ENCODE measurements around the gene PIGQ.

The PIGQ gene

GRCh38 chr16:539901-540530 is 29.8 kb upstream of the PIGQ start:
- Mint-ChIP-seq H3K9me3 (no peaks in the 10 kb centered on the region), H3K36me3 (ENCODE audit: insufficient read depth) (peaks cover 20% of the 10 kb centered on the region), H3K27ac (no peak overlapping the region), H3K27me3 (no peaks in the 10 kb centered on the region), H3K4me3 (no peak overlapping the region), H3K4me1 (ENCODE audit: low read depth in 2 of 2) (peaks cover 3 to 6% of the 10 kb centered on the region in 2 donors)
- DNase-seq = no peak
- no peak for ATAC-seq (replicated peaks)

- H3K4me3 Mint-ChIP-seq = no peak overlapping the region
- H3K27ac Mint-ChIP-seq = peak overlapping the region in 1 of 2 donors; percentile 63
- peaks cover 3 to 8% of the 10 kb centered on the region in 2 donors for H3K4me1 Mint-ChIP-seq (ENCODE audit: low read depth in 2 of 2)
- H3K27me3 Mint-ChIP-seq = no peaks in the 10 kb centered on the region
- no peak for DNase-seq
- ATAC-seq (replicated peaks) = no peak
- peaks cover 21% of the 10 kb centered on the region for H3K36me3 Mint-ChIP-seq (ENCODE audit: insufficient read depth)
- H3K9me3 Mint-ChIP-seq = no peaks in the 10 kb centered on the region
These were observed 29.0 kb upstream of the PIGQ start for GRCh38 chr16:540645-541340.

- no peak overlapping the region for H3K27ac Mint-ChIP-seq
- H3K4me3 Mint-ChIP-seq = no peak overlapping the region
- no peak for ATAC-seq (replicated peaks)
- peaks cover 12% of the 10 kb centered on the region for H3K36me3 Mint-ChIP-seq (ENCODE audit: insufficient read depth)
- DNase-seq = no peak
- no peaks in the 10 kb centered on the region for H3K27me3 Mint-ChIP-seq
- no peaks in the 10 kb centered on the region for H3K9me3 Mint-ChIP-seq
- peaks cover 3 to 6% of the 10 kb centered on the region in 2 donors for H3K4me1 Mint-ChIP-seq (ENCODE audit: low read depth in 2 of 2)
These were observed 26.2 kb upstream of the PIGQ start for GRCh38 chr16:543301-544164.

- ATAC-seq (replicated peaks) (no peak), DNase-seq (no peak)
- Mint-ChIP-seq H3K27me3 (no peaks in the 10 kb centered on the region), H3K27ac (no peak overlapping the region), H3K9me3 (no peaks in the 10 kb centered on the region), H3K4me1 (ENCODE audit: low read depth in 2 of 2) (peaks cover 3 to 6% of the 10 kb centered on the region in 2 donors), H3K36me3 (ENCODE audit: insufficient read depth) (peaks cover 12% of the 10 kb centered on the region), H3K4me3 (no peak overlapping the region)
These were observed 25.3 kb upstream of the PIGQ start for GRCh38 chr16:544517-544916.

GRCh38 chr16:546909-547770 is 22.6 kb upstream of the PIGQ start:
- H3K9me3 Mint-ChIP-seq = no peaks in the 10 kb centered on the region
- no peak overlapping the region for H3K4me3 Mint-ChIP-seq
- peak overlapping the region in 1 of 2 donors; percentile 23 for H3K27ac Mint-ChIP-seq
- DNase-seq = peak; percentile 21 to 32 (median 27)
- ATAC-seq (replicated peaks) = peak; percentile 68
- peaks cover 0 to 5% of the 10 kb centered on the region in 2 donors for H3K4me1 Mint-ChIP-seq (ENCODE audit: low read depth in 2 of 2)
- peaks cover 7% of the 10 kb centered on the region for H3K36me3 Mint-ChIP-seq (ENCODE audit: insufficient read depth)
- H3K27me3 Mint-ChIP-seq = no peaks in the 10 kb centered on the region

- H3K4me3 Mint-ChIP-seq = no peak overlapping the region
These were observed 21.2 kb upstream of the PIGQ start for GRCh38 chr16:548586-548985.

GRCh38 chr16:549544-550263 is 20.1 kb upstream of the PIGQ start:
- no peaks in the 10 kb centered on the region for H3K27me3 Mint-ChIP-seq
- no peak overlapping the region for H3K27ac Mint-ChIP-seq
- no peak for DNase-seq
- no peaks in the 10 kb centered on the region for H3K9me3 Mint-ChIP-seq
- H3K36me3 Mint-ChIP-seq (ENCODE audit: insufficient read depth) = peaks cover 11% of the 10 kb centered on the region
- no peak overlapping the region for H3K4me3 Mint-ChIP-seq
- ATAC-seq (replicated peaks) = no peak
- peaks cover 0 to 4% of the 10 kb centered on the region in 2 donors for H3K4me1 Mint-ChIP-seq (ENCODE audit: low read depth in 2 of 2)

More at GRCh38 chr16:548586-548985, 21.2 kb upstream of the PIGQ start:
- no peak for ATAC-seq (replicated peaks)
- H3K36me3 Mint-ChIP-seq (ENCODE audit: insufficient read depth) = peaks cover 7% of the 10 kb centered on the region
- H3K9me3 Mint-ChIP-seq = no peaks in the 10 kb centered on the region
- DNase-seq = no peak
- peaks cover 0 to 2% of the 10 kb centered on the region in 2 donors for H3K4me1 Mint-ChIP-seq (ENCODE audit: low read depth in 2 of 2)
- no peak overlapping the region for H3K27ac Mint-ChIP-seq
- no peaks in the 10 kb centered on the region for H3K27me3 Mint-ChIP-seq

GRCh38 chr16:551210-551609 is 18.6 kb upstream of the PIGQ start:
- Mint-ChIP-seq H3K9me3 (no peaks in the 10 kb centered on the region), H3K4me3 (no peak overlapping the region), H3K36me3 (ENCODE audit: insufficient read depth) (peaks cover 3% of the 10 kb centered on the region), H3K27ac (no peak overlapping the region), H3K27me3 (no peaks in the 10 kb centered on the region), H3K4me1 (ENCODE audit: low read depth in 2 of 2) (peaks cover 0 to 2% of the 10 kb centered on the region in 2 donors)
- ATAC-seq (replicated peaks) (no peak), DNase-seq (no peak)

- H3K9me3 Mint-ChIP-seq = no peaks in the 10 kb centered on the region
- H3K4me1 Mint-ChIP-seq (ENCODE audit: low read depth in 2 of 2) = peaks cover 0 to 2% of the 10 kb centered on the region in 2 donors
- ATAC-seq (replicated peaks) (no peak), DNase-seq (no peak)
- no peak overlapping the region for H3K4me3 Mint-ChIP-seq
- peaks cover 3% of the 10 kb centered on the region for H3K36me3 Mint-ChIP-seq (ENCODE audit: insufficient read depth)
- H3K27me3 Mint-ChIP-seq = peaks cover 0 to 1% of the 10 kb centered on the region in 2 donors
- H3K27ac Mint-ChIP-seq = no peak overlapping the region
These were observed 17.6 kb upstream of the PIGQ start for GRCh38 chr16:552171-552570.

GRCh38 chr16:553601-554296 is 16.0 kb upstream of the PIGQ start:
- ATAC-seq (replicated peaks) = no peak

GRCh38 chr16:554297-554621 is 15.5 kb upstream of the PIGQ start:
- peaks cover 3% of the 10 kb centered on the region for H3K36me3 Mint-ChIP-seq (ENCODE audit: insufficient read depth)
- no peak overlapping the region for H3K4me3 Mint-ChIP-seq
- no peaks in the 10 kb centered on the region for H3K9me3 Mint-ChIP-seq
- peaks cover 0 to 2% of the 10 kb centered on the region in 2 donors for H3K4me1 Mint-ChIP-seq (ENCODE audit: low read depth in 2 of 2)
- H3K27ac Mint-ChIP-seq = no peak overlapping the region
- H3K27me3 Mint-ChIP-seq = peaks cover 5 to 21% of the 10 kb centered on the region in 2 donors
- DNase-seq (no peak), ATAC-seq (replicated peaks) (no peak)

More at GRCh38 chr16:553601-554296, 16.0 kb upstream of the PIGQ start:
- H3K4me1 Mint-ChIP-seq (ENCODE audit: low read depth in 2 of 2) = peaks cover 0 to 2% of the 10 kb centered on the region in 2 donors
- peaks cover 3% of the 10 kb centered on the region for H3K36me3 Mint-ChIP-seq (ENCODE audit: insufficient read depth)
- H3K4me3 Mint-ChIP-seq = no peak overlapping the region
- peaks cover 5 to 17% of the 10 kb centered on the region in 2 donors for H3K27me3 Mint-ChIP-seq
- DNase-seq = no peak
- no peak overlapping the region for H3K27ac Mint-ChIP-seq
- H3K9me3 Mint-ChIP-seq = no peaks in the 10 kb centered on the region
